ENCODE results near the gene HM13.
"Not testable (repeated sequence)": the region's sequence is repeated elsewhere in the genome, so short reads cannot be mapped to it uniquely, and the experiment has no call there.

Gene HM13

GRCh38 chr20:31567380-31567720 lies 53.1 kb downstream of the HM13 start:
- DNase-seq (ENCODE audit: low read depth): no peak

- peak; percentile 55 for DNase-seq (ENCODE audit: low read depth)
These were observed 53.9 kb downstream of the HM13 start for GRCh38 chr20:31568041-31568731.

- DNase-seq (ENCODE audit: low read depth): no peak
These were observed 54.5 kb downstream of the HM13 start for GRCh38 chr20:31568773-31569162.

GRCh38 chr20:31569163-31570020 lies 55.1 kb downstream of the HM13 start:
- DNase-seq (ENCODE audit: low read depth): no peak

- no peak for DNase-seq (ENCODE audit: low read depth)
These were observed 55.8 kb downstream of the HM13 start for GRCh38 chr20:31570021-31570463.

- DNase-seq (ENCODE audit: low read depth): no peak
These were observed 56.7 kb downstream of the HM13 start for GRCh38 chr20:31570735-31571617.

- no peak for DNase-seq (ENCODE audit: low read depth)
These were observed 57.9 kb downstream of the HM13 start for GRCh38 chr20:31572042-31572700.

- DNase-seq (ENCODE audit: low read depth): peak; percentile 99
These were observed 58.7 kb downstream of the HM13 start for GRCh38 chr20:31572701-31573554.

GRCh38 chr20:31573555-31574321 lies 59.5 kb downstream of the HM13 start:
- DNase-seq (ENCODE audit: low read depth): no peak

GRCh38 chr20:31574986-31575385 lies 60.7 kb downstream of the HM13 start:
- DNase-seq (ENCODE audit: low read depth): not testable (repeated sequence)

- DNase-seq (ENCODE audit: low read depth): no peak
These were observed 62.5 kb downstream of the HM13 start for GRCh38 chr20:31576751-31577150.

- DNase-seq (ENCODE audit: low read depth): no peak
These were observed 63.0 kb downstream of the HM13 start for GRCh38 chr20:31577194-31577593.

- DNase-seq (ENCODE audit: low read depth): no peak
These were observed 64.4 kb downstream of the HM13 start for GRCh38 chr20:31578448-31579138.

- DNase-seq (ENCODE audit: low read depth): no peak
These were observed 65.0 kb downstream of the HM13 start for GRCh38 chr20:31579245-31579644.

- DNase-seq (ENCODE audit: low read depth): not testable (repeated sequence)
These were observed 65.9 kb downstream of the HM13 start for GRCh38 chr20:31579941-31580651.

- DNase-seq (ENCODE audit: low read depth): no peak
These were observed 66.5 kb downstream of the HM13 start for GRCh38 chr20:31580706-31581105.

GRCh38 chr20:31581391-31581790 lies 67.1 kb downstream of the HM13 start:
- DNase-seq (ENCODE audit: low read depth): no peak

- peak; percentile 35 for DNase-seq (ENCODE audit: low read depth)
These were observed 73.5 kb downstream of the HM13 start for GRCh38 chr20:31587545-31588389.
